ENCODE results near the gene SORT1. TPM values are rescaled to one million over a fixed set of nuclear protein-coding genes. Genes with fewer than 3 reads are reported as not detected.

SORT1 gene
- total and polyA plus RNA-seq, 4 donors = 1.0 to 10.6 (median 3.4) TPM

GRCh38 chr1:109385417-109385816, 12.3 kb downstream of the SORT1 start:
- Histone ChIP-seq H3K9ac (ENCODE audit: low read depth in 1 of 2, low read length in 2 of 2) (no peak overlapping the region), H3K9me3 (ENCODE audit: control insufficient read depth in 4 of 4, low read length in 3 of 4) (no peaks in the 10 kb centered on the region), H3K36me3 (ENCODE audit: control insufficient read depth in 4 of 4, insufficient read depth in 3 of 4, low read depth in 1 of 4, low read length in 3 of 4) (no peaks in the 10 kb centered on the region), H3K4me3 (ENCODE audit: low read depth in 1 of 3, low read length in 3 of 3) (no peak overlapping the region), H3K27me3 (ENCODE audit: control insufficient read depth in 4 of 4, insufficient read depth in 4 of 4, low read length in 3 of 4) (no peaks in the 10 kb centered on the region), H3K4me1 (ENCODE audit: control insufficient read depth in 4 of 4, insufficient read depth in 4 of 4, low read length in 3 of 4) (no peaks in the 10 kb centered on the region), H3K27ac (ENCODE audit: low read depth in 1 of 2, low read length in 2 of 2) (no peak overlapping the region)
- WGBS = 80% methylated on average over 2 of the region's 2 CpGs
- TF ChIP-seq YY1 (IDR thresholded peaks at IDR 0.05) (no peak), RXRA (IDR thresholded peaks at IDR 0.05) (no peak), FOXA2 (IDR thresholded peaks at IDR 0.05) (no peak), ZBTB33 (IDR thresholded peaks at IDR 0.05) (no peak), HNF4G (IDR thresholded peaks at IDR 0.05) (no peak), TAF1 (conservative IDR thresholded peaks at IDR 0.05) (no peak)
- no peak for DNase-seq (ENCODE audit: low spot score)

- Histone ChIP-seq H3K9ac (ENCODE audit: low read depth in 1 of 2, low read length in 2 of 2) (no peak overlapping the region), H3K4me1 (ENCODE audit: control insufficient read depth in 4 of 4, insufficient read depth in 4 of 4, low read length in 3 of 4) (no peaks in the 10 kb centered on the region), H3K4me3 (ENCODE audit: low read depth in 1 of 3, low read length in 3 of 3) (no peak overlapping the region), H3K27me3 (ENCODE audit: control insufficient read depth in 4 of 4, insufficient read depth in 4 of 4, low read length in 3 of 4) (no peaks in the 10 kb centered on the region), H3K36me3 (ENCODE audit: control insufficient read depth in 4 of 4, insufficient read depth in 3 of 4, low read depth in 1 of 4, low read length in 3 of 4) (no peaks in the 10 kb centered on the region), H3K27ac (ENCODE audit: low read depth in 1 of 2, low read length in 2 of 2) (no peak overlapping the region), H3K9me3 (ENCODE audit: control insufficient read depth in 4 of 4, low read length in 3 of 4) (no peaks in the 10 kb centered on the region)
- no peak for TF ChIP-seq SP1 (IDR thresholded peaks at IDR 0.05)
- TF ChIP-seq GABPA (IDR thresholded peaks at IDR 0.05 in 1 of 2, conservative IDR thresholded peaks at IDR 0.05 in 1 of 2) = no peak
- TF ChIP-seq MAX (IDR thresholded peaks at IDR 0.05) = no peak
- TF ChIP-seq HNF4A (conservative IDR thresholded peaks at IDR 0.05) = no peak
- no peak for TF ChIP-seq FOXA1 (IDR thresholded peaks at IDR 0.05)
- WGBS = 94% methylated on average over 7 of the region's 7 CpGs
- DNase-seq (ENCODE audit: low spot score) = no peak
These were observed 13.9 kb downstream of the SORT1 start for GRCh38 chr1:109383854-109384253.

- Histone ChIP-seq H3K4me3 (ENCODE audit: low read depth in 1 of 3, low read length in 3 of 3) (no peak overlapping the region), H3K27me3 (ENCODE audit: control insufficient read depth in 4 of 4, insufficient read depth in 4 of 4, low read length in 3 of 4) (no peaks in the 10 kb centered on the region), H3K4me1 (ENCODE audit: control insufficient read depth in 4 of 4, insufficient read depth in 4 of 4, low read length in 3 of 4) (no peaks in the 10 kb centered on the region), H3K36me3 (ENCODE audit: control insufficient read depth in 4 of 4, insufficient read depth in 3 of 4, low read depth in 1 of 4, low read length in 3 of 4) (no peaks in the 10 kb centered on the region), H3K27ac (ENCODE audit: low read depth in 1 of 2, low read length in 2 of 2) (no peak overlapping the region), H3K9me3 (ENCODE audit: control insufficient read depth in 4 of 4, low read length in 3 of 4) (no peaks in the 10 kb centered on the region), H3K9ac (ENCODE audit: low read depth in 1 of 2, low read length in 2 of 2) (no peak overlapping the region)
- DNase-seq (ENCODE audit: low spot score) = no peak
- WGBS = 76% methylated on average over 2 of the region's 2 CpGs
- TF ChIP-seq SP1 (IDR thresholded peaks at IDR 0.05) (no peak), REST (IDR thresholded peaks at IDR 0.05) (no peak), HNF4A (conservative IDR thresholded peaks at IDR 0.05) (no peak), CTCF (IDR thresholded peaks at IDR 0.05; ENCODE audit: low read depth, low read length, missing input control) (no peak)
These were observed 14.5 kb downstream of the SORT1 start for GRCh38 chr1:109383087-109383779.

All from liver (tissue), 9 donors.